ENCODE measurements around the gene CLDN5. TPM values are rescaled to one million over a fixed set of nuclear protein-coding genes. Genes with fewer than 3 reads are reported as not detected.

Gene CLDN5
- 27.5 TPM for total RNA-seq

DNA sequence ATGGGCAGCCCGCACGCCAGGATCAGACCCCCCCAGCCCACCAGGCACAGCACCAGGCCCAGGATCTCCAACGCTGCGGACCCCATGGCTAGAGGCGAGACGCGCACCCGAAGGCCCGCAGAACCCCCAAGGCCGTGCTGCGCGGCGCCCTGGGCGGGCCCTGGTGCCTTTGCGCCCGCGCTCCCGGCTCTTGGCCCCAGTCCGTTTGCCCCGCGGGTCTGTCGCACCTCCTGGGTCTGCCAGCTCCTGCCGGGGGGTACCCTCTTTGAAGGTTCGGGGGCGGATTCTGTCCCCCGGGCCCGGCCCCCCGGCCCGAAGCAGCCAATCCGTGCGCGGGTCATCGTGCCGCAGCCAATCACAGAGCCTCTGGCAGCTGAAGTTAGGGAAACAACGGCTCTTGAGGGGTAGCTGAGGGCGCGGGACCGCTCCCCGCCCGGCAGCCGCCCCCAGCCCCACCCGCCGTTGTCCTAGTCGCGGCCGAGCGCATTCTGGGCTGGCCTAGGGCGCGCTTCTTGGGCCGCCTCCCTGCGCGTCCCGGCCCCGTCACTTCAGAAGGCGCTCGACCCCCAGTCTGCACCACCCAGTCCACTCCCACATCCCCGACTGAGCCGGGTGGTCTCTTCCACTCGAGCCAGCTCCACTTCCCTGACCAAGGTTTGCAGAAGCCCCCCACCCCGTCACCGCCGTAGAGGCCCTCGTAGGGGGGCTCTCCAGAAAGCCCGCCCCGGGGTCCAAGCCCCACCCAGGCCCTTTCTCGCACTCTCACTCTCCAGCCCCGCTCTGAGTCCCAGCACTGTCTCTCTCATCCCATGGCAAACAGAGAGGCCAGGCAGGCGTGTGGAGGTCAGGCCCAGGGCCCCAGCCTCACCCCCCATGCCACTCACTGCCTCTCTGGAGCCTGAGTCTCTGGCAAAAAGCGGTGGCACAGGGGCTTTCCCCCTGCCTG lies at the start of gene CLDN5:
Gene CLDN5, minus strand, starts transcription at position 241 of the 946 bp plus-strand sequence. Its CDS starts 155 bp downstream, at position 86.
- DNase-seq (ENCODE audit: low spot score) = no peak

GRCh38 chr22:19571995-19572394 lies 47.8 kb upstream of the CLDN5 start:
- DNase-seq (ENCODE audit: low spot score) = no peak

DNA sequence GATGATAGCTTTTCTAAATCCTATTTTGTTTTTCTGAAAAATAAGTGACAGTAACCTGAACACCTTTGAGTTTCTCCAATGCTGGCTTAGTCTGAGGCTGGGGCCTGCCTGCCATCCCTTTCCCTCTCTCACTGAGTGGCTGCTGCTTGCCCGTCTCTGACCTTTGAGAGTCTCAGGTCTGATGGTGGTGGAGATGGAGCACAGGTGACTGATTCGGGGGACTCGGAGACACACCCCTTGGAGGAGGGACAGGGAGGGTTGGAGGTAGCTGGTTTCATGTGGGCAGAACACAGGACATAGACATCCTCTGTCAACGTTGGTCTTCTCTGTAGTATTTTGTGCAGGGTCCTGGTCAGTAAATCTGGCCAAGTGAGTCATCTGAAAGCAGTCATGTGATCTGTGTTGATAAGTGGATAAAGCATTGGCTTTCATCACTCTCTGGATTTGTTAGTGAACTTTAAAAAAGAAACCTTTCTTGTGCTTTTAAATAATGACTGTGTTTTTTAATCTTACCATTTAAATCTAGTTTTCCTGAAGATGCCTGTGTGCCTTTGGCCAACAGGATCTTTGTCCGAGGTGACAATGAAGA lies 47.1 kb upstream of the CLDN5 start:
- no peak for DNase-seq (ENCODE audit: low spot score)

GRCh38 chr22:19569976-19570375 lies 45.8 kb upstream of the CLDN5 start:
- no peak for DNase-seq (ENCODE audit: low spot score)

DNA sequence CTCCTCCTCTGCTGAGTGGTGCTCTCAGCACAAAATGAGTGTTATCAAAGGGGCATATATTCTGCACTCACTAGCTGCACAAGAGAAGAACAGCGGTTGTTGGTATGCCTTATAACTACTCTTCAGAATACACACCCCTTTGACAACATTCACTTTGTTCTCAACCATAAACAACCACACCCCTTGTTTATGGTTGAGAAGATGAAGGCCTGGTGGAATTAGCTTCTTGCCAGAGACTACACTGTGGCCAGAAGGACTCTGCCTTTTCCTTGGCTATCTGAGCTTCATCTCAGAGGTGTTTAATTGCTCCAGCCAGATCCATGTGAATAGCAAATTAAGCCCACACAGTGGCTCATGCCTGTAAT lies 45.0 kb upstream of the CLDN5 start:
- no peak for DNase-seq (ENCODE audit: low spot score)

GRCh38 chr22:19568337-19569275 lies 44.4 kb upstream of the CLDN5 start:
- DNase-seq (ENCODE audit: low spot score) = no peak

GRCh38 chr22:19567157-19568009 lies 43.2 kb upstream of the CLDN5 start:
- DNase-seq (ENCODE audit: low spot score) = no peak

- DNase-seq (ENCODE audit: low spot score) = no peak
Measured at GRCh38 chr22:19566279-19567156, 42.3 kb upstream of the CLDN5 start.

DNA sequence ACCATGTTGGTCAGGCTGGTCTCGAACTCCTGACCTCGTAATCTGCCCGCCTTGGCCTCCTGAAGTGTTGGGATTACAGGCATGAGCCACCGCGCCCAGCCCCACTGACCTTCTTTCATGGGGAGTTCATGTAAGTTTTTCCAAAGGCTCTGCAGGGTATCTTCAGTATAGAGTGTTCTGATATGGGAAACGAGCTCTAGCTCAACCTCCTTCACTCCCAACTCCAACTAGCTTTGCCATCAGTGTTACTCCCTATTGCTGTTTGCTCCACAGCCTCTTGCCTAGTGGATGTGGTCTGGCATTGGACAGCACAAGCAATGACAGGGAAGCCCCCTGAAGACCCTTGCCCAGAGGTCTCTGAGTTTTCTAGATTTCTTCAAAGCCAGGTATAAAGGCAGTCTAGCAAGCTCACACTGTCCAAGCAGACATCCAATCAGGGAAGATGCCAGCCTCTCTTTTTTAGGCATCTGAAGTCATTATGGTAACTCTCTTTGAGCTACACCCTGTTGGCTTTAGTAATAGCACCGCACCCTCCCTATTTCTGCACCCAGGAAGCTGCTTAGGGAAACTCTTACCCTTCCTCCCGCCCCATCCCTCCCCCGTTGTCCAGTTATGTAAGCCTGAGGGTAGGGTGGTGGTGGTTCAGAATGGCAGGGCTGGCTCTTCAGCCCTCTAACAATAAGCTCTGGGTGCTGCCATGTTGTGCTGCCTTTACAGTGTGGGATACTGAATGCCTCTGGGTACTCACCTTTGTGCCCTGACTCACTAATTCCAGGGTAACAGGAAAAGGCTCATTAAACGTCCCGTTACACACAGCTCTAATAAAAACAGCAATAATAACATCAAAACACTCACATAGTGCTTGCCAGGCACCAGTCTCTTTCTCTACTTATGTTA lies 41.4 kb upstream of the CLDN5 start:
- DNase-seq (ENCODE audit: low spot score) = no peak

GRCh38 chr22:19559956-19560355 lies 35.7 kb upstream of the CLDN5 start:
- DNase-seq (ENCODE audit: low spot score) = no peak

GRCh38 chr22:19559324-19559811 lies 35.2 kb upstream of the CLDN5 start:
- no peak for DNase-seq (ENCODE audit: low spot score)

GRCh38 chr22:19556963-19557545 lies 32.8 kb upstream of the CLDN5 start:
- DNase-seq (ENCODE audit: low spot score) = no peak

- DNase-seq (ENCODE audit: low spot score) = no peak
Measured at GRCh38 chr22:19555651-19556050, 31.4 kb upstream of the CLDN5 start.

GRCh38 chr22:19554834-19555404 lies 30.7 kb upstream of the CLDN5 start:
- DNase-seq (ENCODE audit: low spot score) = no peak

DNA sequence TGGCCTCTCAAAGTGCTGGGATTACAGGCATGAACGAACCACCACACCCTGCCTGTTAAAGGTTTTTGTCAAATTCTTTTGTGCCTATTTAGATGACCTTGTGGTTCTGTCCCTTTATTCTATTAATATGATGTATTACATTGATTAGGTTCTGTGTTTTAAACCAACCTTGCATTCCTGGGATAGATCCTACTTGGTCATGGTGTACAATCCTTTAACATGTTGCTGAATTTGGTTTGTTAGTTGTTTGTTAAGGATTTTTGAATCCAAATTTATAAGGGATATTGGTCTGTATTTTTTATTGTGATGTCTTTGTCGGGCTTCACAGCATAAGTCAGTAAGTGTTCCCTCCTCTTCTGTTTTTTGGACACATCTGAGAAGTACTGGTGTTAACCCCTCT lies 29.0 kb upstream of the CLDN5 start:
- no peak for DNase-seq (ENCODE audit: low spot score)

- no peak for DNase-seq (ENCODE audit: low spot score)
Measured at GRCh38 chr22:19550382-19550781, 26.2 kb upstream of the CLDN5 start.

DNA sequence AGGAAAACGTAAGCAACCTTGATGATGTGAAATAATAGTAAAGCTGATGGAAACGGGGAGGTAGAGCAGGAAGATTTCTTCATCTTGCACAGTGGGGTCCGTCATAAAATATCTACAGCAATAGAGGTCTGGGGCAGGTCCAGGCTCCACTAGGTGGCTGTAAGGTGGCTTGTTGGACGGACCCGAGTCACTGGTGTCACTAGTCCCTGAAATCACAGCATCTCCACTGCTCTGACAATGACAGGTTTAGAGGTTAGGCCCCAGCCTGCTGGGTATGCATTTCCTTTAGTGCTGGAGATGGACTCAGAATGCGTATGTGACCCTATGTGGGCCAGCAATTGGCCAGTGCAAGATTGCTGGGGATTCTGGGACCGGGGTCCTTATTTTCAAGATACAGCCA lies 25.2 kb upstream of the CLDN5 start:
- DNase-seq (ENCODE audit: low spot score) = no peak

DNA sequence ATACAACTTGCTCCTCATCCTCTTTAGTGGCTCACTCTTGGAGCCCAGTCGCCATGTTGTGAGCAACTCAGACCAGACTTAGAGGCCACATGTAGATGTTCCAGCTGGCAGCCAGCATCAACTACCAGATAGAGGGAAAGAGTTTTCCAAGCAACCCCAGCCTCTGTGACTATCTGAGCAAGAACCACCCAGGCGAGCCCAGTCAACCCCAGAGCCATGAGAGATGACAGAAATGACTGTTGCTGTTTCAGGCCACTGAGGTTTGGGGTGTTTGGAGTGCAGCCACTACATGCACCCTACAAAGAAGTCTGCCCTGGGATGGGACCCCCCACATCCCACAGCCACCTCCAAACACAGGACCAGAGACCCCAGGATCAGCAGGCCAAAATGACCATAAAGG lies 24.8 kb upstream of the CLDN5 start:
- DNase-seq (ENCODE audit: low spot score) = no peak

All from mucosa of gallbladder (tissue), 1 donor.